Hepatocyte (in vitro differentiated cells): ENCODE data around the gene DPYD.

ENCODE experiments used
- CTCF ChIP-seq: fragments of 200-600 bp; sonication (generic); IDR thresholded peaks from 2 replicates; pipeline ENCODE4 v1.5.1; 2016; ENCODE audit warnings: antibody characterized with exemption, mild to moderate bottlenecking; ENCODE audit not compliant: poor library complexity
- EZH2 ChIP-seq: fragments of 200-600 bp; sonication (generic); IDR thresholded peaks from 2 replicates; pipeline ENCODE4 v1.6.1; 2016; ENCODE audit warnings: antibody characterized with exemption, mild to moderate bottlenecking, borderline replicate concordance

DNA sequence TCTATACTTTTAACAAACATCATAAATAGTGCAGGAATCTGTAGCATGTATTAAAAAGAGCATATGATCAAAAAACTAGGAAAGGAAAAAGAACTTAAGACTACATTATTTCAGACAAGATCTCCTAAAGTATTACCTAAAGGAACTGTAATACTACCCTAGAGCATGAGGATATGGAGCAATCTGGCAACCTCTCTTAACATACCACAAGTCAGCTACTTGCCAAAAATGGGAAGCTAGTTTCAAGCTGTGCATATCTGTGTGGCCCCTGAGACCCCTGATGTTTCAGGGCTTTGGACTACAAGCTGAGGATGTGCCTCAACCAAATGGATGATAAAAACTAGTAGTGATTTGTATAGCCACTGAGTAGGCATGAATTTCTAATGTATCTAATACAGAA, 673.6 kb downstream of the DPYD start:
- TF ChIP-seq CTCF (no peak), EZH2 (no peak)
